ENCODE measurements around the gene ATR.

Gene ATR

GRCh38 chr3:142578329-142579223, at the start of gene ATR:
Gene ATR, minus strand, starts transcription at chr3:142578733. Its CDS starts 29 bp downstream, at chr3:142578704.
- peak; percentile 92 for DNase-seq (ENCODE audit: low spot score)
- no peak for TF ChIP-seq CTCF (IDR thresholded peaks at IDR 0.05; ENCODE audit: extremely low read depth, missing control alignments)

GRCh38 chr3:142626971-142627370, 48.4 kb upstream of the ATR start:
- TF ChIP-seq CTCF (IDR thresholded peaks at IDR 0.05; ENCODE audit: extremely low read depth, missing control alignments) = no peak
- DNase-seq (ENCODE audit: low spot score) = no peak

GRCh38 chr3:142625153-142625440, 46.6 kb upstream of the ATR start:
- TF ChIP-seq CTCF (IDR thresholded peaks at IDR 0.05; ENCODE audit: extremely low read depth, missing control alignments) = no peak
- DNase-seq (ENCODE audit: low spot score) = no peak

- no peak for DNase-seq (ENCODE audit: low spot score)
- no peak for TF ChIP-seq CTCF (IDR thresholded peaks at IDR 0.05; ENCODE audit: extremely low read depth, missing control alignments)
These were observed 46.0 kb upstream of the ATR start for GRCh38 chr3:142624341-142625152.

GRCh38 chr3:142623194-142623593, 44.7 kb upstream of the ATR start:
- no peak for TF ChIP-seq CTCF (IDR thresholded peaks at IDR 0.05; ENCODE audit: extremely low read depth, missing control alignments)
- no peak for DNase-seq (ENCODE audit: low spot score)

GRCh38 chr3:142622405-142622804, 43.9 kb upstream of the ATR start:
- no peak for DNase-seq (ENCODE audit: low spot score)
- no peak for TF ChIP-seq CTCF (IDR thresholded peaks at IDR 0.05; ENCODE audit: extremely low read depth, missing control alignments)

GRCh38 chr3:142618917-142619461, 40.5 kb upstream of the ATR start:
- DNase-seq (ENCODE audit: low spot score) = no peak
- TF ChIP-seq CTCF (IDR thresholded peaks at IDR 0.05; ENCODE audit: extremely low read depth, missing control alignments) = no peak
